Stimulated activated CD8-positive, alpha-beta memory T cell treated with anti-CD3 and anti-CD28 coated beads, Interleukin-7, amount 100 ng/mL, for 4 hours (primary cell): ENCODE measurements around the gene CDC42BPB.

Source experiments
- DNase-seq, 2 donors: peaks; one replicate each; pipeline ENCODE4 v3.0.0-alpha.2; 2020; ENCODE audit warnings: low read depth in 2 of 2

The CDC42BPB gene

GRCh38 chr14:102966681-102967505 lies 90.5 kb downstream of the CDC42BPB start:
- DNase-seq, result no peak

- no peak for DNase-seq
Observed at GRCh38 chr14:102965971-102966655, 91.2 kb downstream of the CDC42BPB start.

- DNase-seq, result no peak
Observed at GRCh38 chr14:102965282-102965681, 92.1 kb downstream of the CDC42BPB start.

- DNase-seq, result no peak
Observed at GRCh38 chr14:102964152-102964730, 93.1 kb downstream of the CDC42BPB start.

GRCh38 chr14:102962111-102962627 lies 95.2 kb downstream of the CDC42BPB start:
- DNase-seq, result no peak

GRCh38 chr14:102958461-102958860 lies 98.9 kb downstream of the CDC42BPB start:
- no peak for DNase-seq

GRCh38 chr14:102957222-102957621 lies 100.1 kb downstream of the CDC42BPB start:
- DNase-seq, result no peak

GRCh38 chr14:102955636-102956408 lies 101.5 kb downstream of the CDC42BPB start:
- no peak for DNase-seq

- DNase-seq, result no peak
Observed at GRCh38 chr14:102954081-102954789, 103.1 kb downstream of the CDC42BPB start.

- DNase-seq, result no peak
Observed at GRCh38 chr14:102953100-102953499, 104.2 kb downstream of the CDC42BPB start.

GRCh38 chr14:102952276-102952675 lies 105.1 kb downstream of the CDC42BPB start:
- DNase-seq, result no peak

GRCh38 chr14:102951799-102952198 lies 105.5 kb downstream of the CDC42BPB start:
- no peak for DNase-seq

- no peak for DNase-seq
Observed at GRCh38 chr14:102951034-102951433, 106.3 kb downstream of the CDC42BPB start.

- no peak for DNase-seq
Observed at GRCh38 chr14:102949801-102950451, 107.4 kb downstream of the CDC42BPB start.

- DNase-seq, result no peak
Observed at GRCh38 chr14:102949062-102949800, 108.1 kb downstream of the CDC42BPB start.

- no peak for DNase-seq
Observed at GRCh38 chr14:102948698-102949061, 108.7 kb downstream of the CDC42BPB start.

GRCh38 chr14:102947321-102948103 lies 109.8 kb downstream of the CDC42BPB start:
- DNase-seq, result no peak

GRCh38 chr14:102945346-102946130 lies 111.8 kb downstream of the CDC42BPB start:
- DNase-seq, result no peak
